Mesangial cell (primary cell): Measurements from ENCODE around the gene ULBP2. TPM values are rescaled to one million over a fixed set of nuclear protein-coding genes. Genes with fewer than 3 reads are reported as not detected.

Experiments
- total RNA-seq: library from RNA; depleted of rRNA; stranded (reverse); fragments of >200 nt; gene quantifications from 2 replicates; pipeline ENCODE4 v1.2.3, GENCODE V29; 2015

The ULBP2 gene
- total RNA-seq: 2.8 and 6.4 TPM in 2 replicates

GRCh38 chr6:149941583-149942460, at the start of gene ULBP2:
TSS of gene ULBP2 (plus strand) at chr6:149942014. CDS start at chr6:149942073, 59 bp downstream.

GRCh38 chr6:149897855-149898744, 43.7 kb upstream of the ULBP2 start, which contains the start of gene RAET1E:
TSS of gene RAET1E (minus strand) at chr6:149898113. CDS start at chr6:149890901, 7,212 bp downstream.

GRCh38 chr6:149922642-149923326, 19.0 kb upstream of the ULBP2 start, which contains the start of gene RAET1G:
TSS of gene RAET1G (minus strand) at chr6:149923121. CDS start at chr6:149923010, 111 bp downstream.

DNA sequence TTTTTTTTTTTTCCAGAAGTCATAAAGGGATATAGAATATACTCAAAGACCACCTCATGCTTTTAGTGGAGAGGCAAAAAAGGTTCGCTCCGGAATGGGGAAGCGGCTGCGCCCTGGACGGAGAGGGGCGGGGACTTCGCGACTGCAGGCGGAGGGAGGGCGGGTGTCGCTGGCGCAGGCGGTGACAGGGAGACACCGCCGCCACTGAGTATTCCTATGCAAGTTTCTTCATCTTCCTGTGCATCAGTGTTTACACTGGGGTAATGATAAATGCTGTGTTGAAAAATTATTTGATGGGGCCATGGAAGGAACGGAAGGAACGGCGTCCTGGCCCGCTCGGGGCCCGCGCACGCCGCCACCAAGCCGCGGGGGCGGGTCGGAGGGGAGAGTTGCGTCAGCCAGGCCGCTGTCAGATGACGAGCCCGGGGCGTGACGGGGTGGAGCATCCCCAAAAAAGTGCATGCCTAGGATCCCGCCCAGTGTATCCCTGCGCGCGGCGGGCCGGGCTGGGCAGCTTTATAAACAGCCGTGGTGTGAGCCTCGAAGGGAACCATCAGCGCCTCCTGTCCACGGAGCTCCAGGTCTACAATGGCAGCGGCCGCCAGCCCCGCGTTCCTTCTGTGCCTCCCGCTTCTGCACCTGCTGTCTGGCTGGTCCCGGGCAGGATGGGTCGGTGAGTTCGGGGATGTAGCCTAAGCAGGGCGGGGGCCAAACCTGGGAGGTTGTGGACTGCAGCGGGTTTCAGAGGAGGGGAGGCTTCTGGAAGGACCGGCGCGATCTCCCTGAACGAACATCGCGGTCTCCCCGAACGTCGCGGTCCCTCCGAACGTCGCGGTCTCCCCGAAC, 21.9 kb downstream of the ULBP2 start, which contains the start of gene ULBP1:
TSS of gene ULBP1 (plus strand) at position 482 of the 846 bp plus-strand sequence. CDS start at position 589, 107 bp downstream.

Other genes starting within 250 kb of the ULBP2 start
- gene LATS1, start 223.9 kb upstream of the ULBP2 start, total RNA-seq: 10.6 and 19.4 TPM in 2 replicates
- gene NUP43, start 195.5 kb upstream of the ULBP2 start, total RNA-seq: 17.0 and 31.4 TPM in 2 replicates
- gene PCMT1, start 192.3 kb upstream of the ULBP2 start, total RNA-seq: 64.4 and 129 TPM in 2 replicates
- 27.8 and 28.0 TPM in 2 replicates for gene LRP11, start 77.7 kb upstream of the ULBP2 start, total RNA-seq
- gene RAET1E, start 43.9 kb upstream of the ULBP2 start, total RNA-seq: not detected in 2 replicates
- gene RAET1G, start 18.9 kb upstream of the ULBP2 start, total RNA-seq: 0.25 TPM in 1 of 2 replicates, not detected in the other
- 0.81 and 2.8 TPM in 2 replicates for gene ULBP1, start 21.9 kb downstream of the ULBP2 start, total RNA-seq
- gene RAET1L, start 83.5 kb downstream of the ULBP2 start, total RNA-seq: 0.25 and 0.65 TPM in 2 replicates
- gene ULBP3, start 127.1 kb downstream of the ULBP2 start, total RNA-seq: 14.7 and 17.2 TPM in 2 replicates
- gene PPP1R14C, start 201.0 kb downstream of the ULBP2 start, total RNA-seq: 11.9 and 12.4 TPM in 2 replicates